Spinal cord (tissue), 10 donors: ENCODE results near the gene ZNF493. TPM values are rescaled to one million over a fixed set of nuclear protein-coding genes. Genes with fewer than 3 reads are reported as not detected.

Source experiments
- DNase-seq, 6 donors: peaks; one replicate each; pipeline versions ENCODE4 v3.0.0 to v3.0.0-alpha.2; 2013 to 2015; ENCODE audit warnings: low spot score in 6 of 6, low read depth in 4 of 6
- H3K27ac ChIP-seq: one replicate; pipeline ENCODE4 v1.5.1; 2013; ENCODE audit warnings: low read depth, low read length, control low read depth
- H3K27me3 ChIP-seq: one replicate; pipeline ENCODE4 v1.6.1; 2013; ENCODE audit warnings: low read length; ENCODE audit not compliant: control insufficient read depth, insufficient read depth
- H3K36me3 ChIP-seq: one replicate; pipeline ENCODE4 v1.6.1; 2013; ENCODE audit warnings: low read length; ENCODE audit not compliant: control insufficient read depth, insufficient read depth
- H3K4me1 ChIP-seq: one replicate; pipeline ENCODE4 v1.6.1; 2013; ENCODE audit warnings: low read length; ENCODE audit not compliant: control insufficient read depth, insufficient read depth
- H3K4me3 ChIP-seq: one replicate; pipeline ENCODE4 v1.5.1; 2013; ENCODE audit warnings: low read depth, low read length, control low read depth
- H3K9me3 ChIP-seq: one replicate; pipeline ENCODE4 v1.6.1; 2013; ENCODE audit warnings: low read length; ENCODE audit not compliant: control insufficient read depth, insufficient read depth
- WGBS: methylation state at CpG from one replicate; pipeline ENCODE4 v1.1.5; 2013; ENCODE audit warnings: missing lambda C conversion rate; ENCODE audit not compliant: insufficient coverage; 5-methylcytosine and 5-hydroxymethylcytosine counted together
- long read RNA-seq, 4 donors: transcript quantifications; one replicate each; lab custom pipeline, GENCODE V29; 2026
- polyA plus RNA-seq, 2 donors: library from polyadenylated mRNA; unstranded; fragments of 120-200 nt; gene quantifications; one replicate each; pipeline ENCODE4 v1.2.1, GENCODE V29; 2013; ENCODE audit not compliant: insufficient read length in 2 of 2
- total RNA-seq, 2 donors: library from RNA; depleted of rRNA in 1 of 2; stranded (reverse); fragments of 120-200 nt in 1 of 2; fragments of >200 nt in 1 of 2; gene quantifications; one replicate each; pipeline versions ENCODE4 v1.2.3 to v1.2.4, GENCODE V29; 2013 to 2014
- donor health status: healthy.

The ZNF493 gene
- total RNA-seq (100 to 1,000 TPM in 1 of 2 donors, 10 to 100 TPM in 1; 38.7 to 109 TPM), polyA plus RNA-seq (10 to 100 TPM; 28.1 to 28.7 TPM)
- long read RNA-seq, donor 1, transcript ZNF493-208 (1 exons, 1,769 nt) = major isoform, 5 of 14 reads
- long read RNA-seq, donor 1, partial matches to known transcripts = 6 of 14 reads
- long read RNA-seq, donor 1, other reads (novel, unspliced or antisense) = 0 of 14 reads
- long read RNA-seq, donor 2, partial matches to known transcripts = 0 of 1 reads
- long read RNA-seq, donor 2, other reads (novel, unspliced or antisense) = 0 of 1 reads
- long read RNA-seq, donor 3, full-length matches to known transcripts = 5 of 15 reads
- long read RNA-seq, donor 3, partial matches to known transcripts = 10 of 15 reads
- long read RNA-seq, donor 3, other reads (novel, unspliced or antisense) = 0 of 15 reads
- long read RNA-seq, donor 4, transcript ZNF493-208 (1 exons, 1,769 nt) = major isoform, 34 of 37 reads
- long read RNA-seq, donor 4, partial matches to known transcripts = 0 of 37 reads
- long read RNA-seq, donor 4, other reads (novel, unspliced or antisense) = 0 of 37 reads

GRCh38 chr19:21396893-21397572 is at the start of gene ZNF493:
Gene ZNF493, plus strand, starts transcription at chr19:21397133. Its CDS starts 105 bp downstream, at chr19:21397238.
- H3K9me3 ChIP-seq = no peaks in the 10 kb centered on the region
- H3K27me3 ChIP-seq = no peaks in the 10 kb centered on the region
- peak within 1 kb of the TSS; percentile 85 for H3K27ac ChIP-seq
- no peaks in the 10 kb centered on the region for H3K4me1 ChIP-seq
- peaks cover 7% of the 10 kb centered on the region for H3K36me3 ChIP-seq
- DNase-seq = peak; percentile 96 to 99 (median 98)
- peak within 1 kb of the TSS; percentile 67 for H3K4me3 ChIP-seq
- under 1% methylated on average over 31 of the region's 31 CpGs for WGBS

DNA sequence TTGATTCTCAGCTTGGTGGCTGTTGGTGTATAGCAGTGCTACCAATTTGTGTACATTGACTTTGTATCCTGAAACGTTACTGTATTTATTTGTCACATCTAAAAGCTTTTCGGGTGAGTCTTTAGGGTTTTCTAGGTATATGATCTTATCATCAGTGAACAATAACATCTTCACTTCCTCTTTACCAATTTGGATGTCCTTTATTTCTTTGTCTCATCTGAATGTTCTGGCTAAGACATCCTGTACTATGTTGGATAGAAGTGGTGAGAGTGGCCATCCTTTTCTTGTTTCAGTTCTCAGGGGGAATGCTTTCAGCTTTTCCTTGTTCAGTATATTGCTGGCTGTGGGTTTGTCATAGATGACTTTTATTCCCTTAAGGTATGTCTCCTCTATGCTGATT is 44.1 kb upstream of the ZNF493 start:
- no peak for DNase-seq
- no peak overlapping the region for H3K4me3 ChIP-seq
- H3K27me3 ChIP-seq = no peaks in the 10 kb centered on the region
- no peaks in the 10 kb centered on the region for H3K4me1 ChIP-seq
- no peak overlapping the region for H3K27ac ChIP-seq
- H3K36me3 ChIP-seq = no peaks in the 10 kb centered on the region
- no peaks in the 10 kb centered on the region for H3K9me3 ChIP-seq
- whole genome bisulfite sequencing = no CpG with 5 or more reads among the region's 2 CpGs

GRCh38 chr19:21358768-21359451 is 38.0 kb upstream of the ZNF493 start, which contains the start of gene ZNF738:
Gene ZNF738, plus strand, starts transcription at chr19:21359000. Its CDS starts 141 bp downstream, at chr19:21359141.
- H3K27ac ChIP-seq = peak within 1 kb of the TSS; percentile 79
- H3K4me1 ChIP-seq = peaks cover 6% of the 10 kb centered on the region
- no peaks in the 10 kb centered on the region for H3K9me3 ChIP-seq
- peak; percentile 92 to 99 (median 95) for DNase-seq
- no peaks in the 10 kb centered on the region for H3K27me3 ChIP-seq
- H3K36me3 ChIP-seq = peaks cover 9% of the 10 kb centered on the region
- H3K4me3 ChIP-seq = peak within 1 kb of the TSS; percentile 74
- under 1% methylated on average over 33 of the region's 36 CpGs for WGBS

DNA sequence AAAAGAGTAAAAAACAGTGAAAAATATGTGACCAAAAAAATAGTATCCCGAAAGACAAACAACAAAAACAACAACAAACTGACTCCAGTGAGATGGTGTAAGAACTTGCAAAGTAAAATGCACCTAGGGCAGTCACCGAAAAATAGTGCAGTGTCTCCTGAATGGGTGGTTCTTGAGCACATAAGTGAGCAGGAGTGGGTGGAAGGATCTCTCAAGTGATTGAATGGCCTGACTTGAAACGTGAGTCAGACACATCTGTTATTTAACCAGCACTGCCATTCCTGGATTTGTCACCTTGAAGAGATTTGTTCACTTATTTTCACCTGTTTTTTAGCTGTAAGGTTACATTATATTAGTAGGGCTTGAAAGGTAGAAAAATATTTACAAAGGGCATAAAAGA is 34.6 kb upstream of the ZNF493 start:
- Histone ChIP-seq H3K4me3 (no peak overlapping the region), H3K27me3 (no peaks in the 10 kb centered on the region), H3K27ac (no peak overlapping the region), H3K9me3 (no peaks in the 10 kb centered on the region), H3K36me3 (peaks cover 14% of the 10 kb centered on the region), H3K4me1 (peaks cover 6% of the 10 kb centered on the region)
- DNase-seq = no peak
- 100% methylated on average over 1 of the region's 3 CpGs for WGBS

- WGBS = no CpG with 5 or more reads among the region's 4 CpGs
- Histone ChIP-seq H3K4me1 (no peaks in the 10 kb centered on the region), H3K9me3 (peaks cover 12% of the 10 kb centered on the region), H3K27ac (no peak overlapping the region), H3K36me3 (peaks cover 5% of the 10 kb centered on the region), H3K4me3 (no peak overlapping the region), H3K27me3 (no peaks in the 10 kb centered on the region)
- DNase-seq = no peak
These were observed 12.9 kb upstream of the ZNF493 start for GRCh38 chr19:21383980-21384582.

DNA sequence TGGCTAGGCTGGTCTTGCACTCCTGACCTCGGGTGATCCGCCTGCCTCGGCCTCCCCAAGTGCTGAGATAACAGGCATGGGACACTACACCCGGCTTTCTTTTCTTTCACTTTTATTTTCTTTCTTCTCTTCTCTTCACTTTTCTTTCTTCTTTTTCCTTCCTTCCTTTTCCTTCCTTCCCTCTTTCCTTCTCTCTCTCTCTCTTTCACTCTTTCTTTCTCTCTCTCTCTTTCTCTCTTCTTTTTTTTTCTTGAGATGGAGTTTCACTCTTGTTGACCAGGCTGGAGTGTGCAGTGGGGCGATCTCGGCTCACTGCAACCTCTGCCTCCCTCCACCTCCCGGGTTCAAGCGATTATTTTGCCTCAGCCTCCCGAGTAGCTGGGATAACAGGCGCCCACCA is 812 bp upstream of the ZNF493 start:
- no peak overlapping the region for H3K27ac ChIP-seq

GRCh38 chr19:21398851-21399250 is 1.9 kb downstream of the ZNF493 start:
- no peaks in the 10 kb centered on the region for H3K4me1 ChIP-seq
- no CpG with 5 or more reads among the region's 5 CpGs for WGBS

More for the DNA sequence above, 812 bp upstream of the ZNF493 start:
- Histone ChIP-seq H3K4me3 (no peak overlapping the region), H3K27me3 (no peaks in the 10 kb centered on the region), H3K36me3 (peaks cover 7% of the 10 kb centered on the region), H3K4me1 (no peaks in the 10 kb centered on the region), H3K9me3 (no peaks in the 10 kb centered on the region)
- 97% methylated on average over 4 of the region's 10 CpGs for WGBS
- no peak for DNase-seq

DNA sequence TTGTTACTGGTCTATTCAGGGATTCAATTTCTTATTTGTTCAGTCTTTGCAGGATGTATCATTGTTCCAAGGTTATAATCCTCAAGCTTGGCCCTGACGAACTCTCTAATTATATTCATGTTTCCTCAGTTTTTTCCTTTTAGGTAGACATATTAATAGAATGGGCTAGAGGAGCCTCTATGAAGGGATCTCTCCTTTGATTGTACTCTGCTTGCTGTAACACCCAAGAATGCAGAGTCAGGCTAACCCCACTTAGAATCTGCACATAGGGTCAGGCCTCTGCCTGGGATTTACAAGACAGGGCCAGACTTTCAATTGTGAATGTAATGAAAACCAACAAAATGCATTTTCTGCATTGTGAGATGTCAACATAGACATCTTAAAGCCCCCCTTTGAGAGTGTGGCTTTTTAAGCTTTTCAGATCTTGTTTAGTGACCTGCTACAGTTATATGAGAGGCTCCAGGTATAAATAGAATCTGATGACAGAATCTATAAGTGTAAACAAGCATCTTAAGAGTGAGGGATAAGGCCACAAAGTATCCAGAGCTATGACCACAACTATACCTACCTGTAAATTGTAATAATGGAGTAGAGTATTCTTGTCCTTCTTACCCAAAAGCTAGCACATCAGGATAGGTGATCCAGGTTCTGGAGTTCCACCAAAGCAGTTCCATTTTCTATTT is 5.5 kb downstream of the ZNF493 start:
- Histone ChIP-seq H3K4me1 (no peaks in the 10 kb centered on the region), H3K27me3 (no peaks in the 10 kb centered on the region), H3K27ac (no peak overlapping the region), H3K36me3 (peaks cover 13% of the 10 kb centered on the region), H3K9me3 (no peaks in the 10 kb centered on the region), H3K4me3 (no peak overlapping the region)
- no CpG with 5 or more reads among the region's 1 CpG for whole genome bisulfite sequencing
- DNase-seq = no peak

More at GRCh38 chr19:21398851-21399250, 1.9 kb downstream of the ZNF493 start:
- no peak overlapping the region for H3K4me3 ChIP-seq
- no peak for DNase-seq
- H3K9me3 ChIP-seq = no peaks in the 10 kb centered on the region
- H3K27me3 ChIP-seq = no peaks in the 10 kb centered on the region
- peaks cover 7% of the 10 kb centered on the region for H3K36me3 ChIP-seq
- H3K27ac ChIP-seq = no peak overlapping the region
